Left lung (tissue), 10 donors: ENCODE results near the gene ADAMTS6. TPM values are rescaled to one million over a fixed set of nuclear protein-coding genes. Genes with fewer than 3 reads are reported as not detected.
"Not testable (repeated sequence)": the region's sequence is repeated elsewhere in the genome, so short reads cannot be mapped to it uniquely, and the experiment has no call there.

Source experiments
- ATAC-seq: fragments of 200-7000 bp; cut with Tn5 transposase; one replicate; pipeline ENCODE4 v1.9.1; 2020; ENCODE audit warnings: moderate library complexity
- DNase-seq, 4 donors: peaks; one replicate each; pipeline ENCODE4 v3.0.0-alpha.2; 2013 to 2020
- H3K27ac ChIP-seq, 2 donors: fragments of 200-600 bp; sonication (generic) in 1 of 2; one replicate each; pipeline versions ENCODE4 v1.5.0 to v1.8.0; 2020 to 2021
- H3K27me3 ChIP-seq, 2 donors: fragments of 200-600 bp; sonication (generic) in 1 of 2; one replicate each; pipeline versions ENCODE4 v1.5.0 to v1.8.0; 2020 to 2021
- H3K36me3 ChIP-seq, 2 donors: fragments of 200-600 bp; sonication (generic) in 1 of 2; one replicate each; pipeline versions ENCODE4 v1.5.0 to v1.8.0; 2020 to 2021
- H3K4me1 ChIP-seq, 2 donors: fragments of 200-600 bp; one replicate each; pipeline ENCODE4 v1.8.0; 2021
- H3K4me3 ChIP-seq, 2 donors: fragments of 200-600 bp; sonication (generic) in 1 of 2; one replicate each; pipeline versions ENCODE4 v1.5.0 to v1.8.0; 2020 to 2021; ENCODE audit warnings: mild to moderate bottlenecking in 1 of 2
- H3K9me3 ChIP-seq, 2 donors: fragments of 200-600 bp; sonication (generic) in 1 of 2; one replicate each; pipeline versions ENCODE4 v1.5.0 to v1.8.0; 2020 to 2021
- intact Hi-C, 2 donors: fragments of 100-400 bp; cut with DNase I; formaldehyde crosslinking; loops; one replicate each; pipeline versions ENCODE4 v1.11.2 to v1.14.2; 2022
- polyA plus RNA-seq, 6 donors: library from polyadenylated mRNA; unstranded; fragments of 120-200 nt; gene quantifications; one replicate each; pipeline ENCODE4 v1.2.1, GENCODE V29; 2013; ENCODE audit not compliant: insufficient read length in 6 of 6
- total RNA-seq, 2 donors: library from RNA; stranded (reverse); fragmentation: NEBNext Ultra II Directional; extraction: Animal tissue kit (Norgen Biotek cat#: 25700); gene quantifications; one replicate each; pipeline ENCODE4 v1.2.1, GENCODE V29; 2021
- TF ChIP-seq, protein P1 (sequence below), 2 donors: fragments of 200-600 bp; sonication (generic) in 1 of 2; IDR thresholded peaks; one replicate each; pipeline versions ENCODE4 v1.5.0 to v1.8.0; 2021; ENCODE audit warnings: antibody characterized with exemption in 2 of 2
- donor health status: DM: no; HTN: yes; CAD: no.
- donor health status: DM: no; HTN: no; CAD: no.

Gene ADAMTS6
- total and polyA plus RNA-seq, 8 donors: 5.8 to 27.2 (median 11.2) TPM

DNA sequence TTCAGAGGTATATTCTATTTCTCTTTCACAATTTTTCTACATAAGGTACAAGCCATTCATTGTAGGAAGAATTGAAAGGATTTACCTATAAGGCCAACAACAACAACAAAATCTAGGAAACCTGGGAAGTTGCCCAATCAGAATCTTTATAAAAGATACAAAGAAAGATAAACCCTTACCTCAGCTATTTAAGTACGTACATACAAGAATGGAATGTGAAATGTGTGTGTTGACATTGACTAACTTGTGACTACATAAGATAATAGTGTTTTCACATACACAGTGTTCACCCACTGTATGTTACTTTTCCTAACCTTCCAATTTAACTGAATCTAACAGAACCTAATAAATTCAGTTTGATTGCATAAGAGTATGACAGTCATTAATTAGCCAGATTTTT, 154.1 kb downstream of the ADAMTS6 start:
- Histone ChIP-seq H3K27ac (no peak overlapping the region), H3K9me3 (no peaks in the 10 kb centered on the region), H3K4me1 (no peaks in the 10 kb centered on the region), H3K4me3 (no peak overlapping the region), H3K27me3 (no peaks in the 10 kb centered on the region), H3K36me3 (no peaks in the 10 kb centered on the region)
- intact Hi-C loops: no loop called here
- DNase-seq (no peak), ATAC-seq (no peak)
- TF ChIP-seq, protein P1, sequence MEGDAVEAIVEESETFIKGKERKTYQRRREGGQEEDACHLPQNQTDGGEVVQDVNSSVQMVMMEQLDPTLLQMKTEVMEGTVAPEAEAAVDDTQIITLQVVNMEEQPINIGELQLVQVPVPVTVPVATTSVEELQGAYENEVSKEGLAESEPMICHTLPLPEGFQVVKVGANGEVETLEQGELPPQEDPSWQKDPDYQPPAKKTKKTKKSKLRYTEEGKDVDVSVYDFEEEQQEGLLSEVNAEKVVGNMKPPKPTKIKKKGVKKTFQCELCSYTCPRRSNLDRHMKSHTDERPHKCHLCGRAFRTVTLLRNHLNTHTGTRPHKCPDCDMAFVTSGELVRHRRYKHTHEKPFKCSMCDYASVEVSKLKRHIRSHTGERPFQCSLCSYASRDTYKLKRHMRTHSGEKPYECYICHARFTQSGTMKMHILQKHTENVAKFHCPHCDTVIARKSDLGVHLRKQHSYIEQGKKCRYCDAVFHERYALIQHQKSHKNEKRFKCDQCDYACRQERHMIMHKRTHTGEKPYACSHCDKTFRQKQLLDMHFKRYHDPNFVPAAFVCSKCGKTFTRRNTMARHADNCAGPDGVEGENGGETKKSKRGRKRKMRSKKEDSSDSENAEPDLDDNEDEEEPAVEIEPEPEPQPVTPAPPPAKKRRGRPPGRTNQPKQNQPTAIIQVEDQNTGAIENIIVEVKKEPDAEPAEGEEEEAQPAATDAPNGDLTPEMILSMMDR (IDR thresholded peaks at IDR 0.05): no peak

DNA sequence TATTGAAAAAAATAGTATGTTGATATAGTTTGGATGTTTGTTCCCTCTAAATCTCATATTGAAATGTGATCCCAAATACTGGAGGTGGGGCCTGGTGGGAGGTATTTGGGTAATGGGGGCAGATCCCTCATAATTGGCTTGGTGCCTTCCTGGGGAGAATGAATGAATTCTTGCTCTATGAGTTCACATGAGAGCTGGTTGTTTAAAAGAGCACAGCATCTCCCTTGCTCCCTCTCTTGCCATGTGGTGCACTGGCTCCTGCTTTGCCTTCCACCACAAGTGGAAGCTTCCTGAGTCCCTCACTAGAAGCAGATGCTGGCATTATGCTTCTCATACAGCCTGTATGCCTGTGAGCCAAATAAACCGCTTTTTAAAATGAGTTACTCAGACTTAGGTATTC, 154.8 kb downstream of the ADAMTS6 start:
- Histone ChIP-seq H3K4me1 (no peaks in the 10 kb centered on the region), H3K27me3 (no peaks in the 10 kb centered on the region), H3K27ac (no peak overlapping the region), H3K4me3 (no peak overlapping the region), H3K9me3 (no peaks in the 10 kb centered on the region), H3K36me3 (no peaks in the 10 kb centered on the region)
- ATAC-seq (no peak), DNase-seq (no peak)
- intact Hi-C loops: no loop called here
- TF ChIP-seq, protein P1 (IDR thresholded peaks at IDR 0.05): no peak

DNA sequence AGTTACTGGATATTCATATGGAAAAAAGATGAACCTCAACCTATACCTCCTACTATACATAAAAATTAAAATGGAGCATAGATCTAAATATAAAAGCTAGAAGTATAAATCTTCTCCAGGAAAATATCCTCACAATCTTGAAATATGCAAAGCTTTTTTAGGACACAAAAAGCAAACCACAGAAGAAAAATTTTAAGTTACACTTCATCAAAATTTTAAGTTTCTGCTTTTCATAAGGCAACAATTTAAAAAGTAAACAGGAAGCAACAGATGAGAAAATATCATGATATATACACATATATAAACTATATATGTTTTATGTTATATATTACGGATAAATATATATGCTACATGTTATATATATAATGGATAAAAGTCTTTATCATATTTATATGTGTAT, 157.5 kb downstream of the ADAMTS6 start:
- ATAC-seq (no peak), DNase-seq (no peak)
- intact Hi-C loops: no loop called here
- Histone ChIP-seq H3K4me1 (no peaks in the 10 kb centered on the region), H3K27me3 (no peaks in the 10 kb centered on the region), H3K4me3 (no peak overlapping the region), H3K9me3 (no peaks in the 10 kb centered on the region), H3K27ac (no peak overlapping the region), H3K36me3 (no peaks in the 10 kb centered on the region)
- TF ChIP-seq, protein P1 (IDR thresholded peaks at IDR 0.05): no peak

DNA sequence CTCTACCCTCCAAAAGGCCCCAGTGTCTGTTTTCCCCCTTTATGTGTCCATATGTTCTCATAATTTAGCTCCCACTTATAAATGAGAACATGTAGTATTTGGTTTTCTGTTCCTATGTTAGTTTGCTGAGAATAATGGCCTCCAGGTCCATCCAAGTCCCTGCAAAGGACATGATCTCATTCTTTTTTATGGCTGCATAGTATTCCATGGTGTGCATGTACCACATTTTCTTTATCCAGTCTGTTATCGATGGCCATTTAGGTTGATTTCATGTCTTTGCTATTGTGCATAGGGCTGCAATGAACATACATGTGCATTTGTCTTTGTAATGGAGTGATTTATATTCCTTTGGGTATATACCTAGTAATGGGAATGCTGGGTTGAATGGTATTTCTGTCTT, 161.0 kb downstream of the ADAMTS6 start:
- H3K27me3 ChIP-seq, ATAC-seq, intact Hi-C loops, H3K36me3 ChIP-seq, H3K9me3 ChIP-seq, DNase-seq, H3K4me1 ChIP-seq, H3K27ac ChIP-seq, H3K4me3 ChIP-seq: not testable (repeated sequence)

DNA sequence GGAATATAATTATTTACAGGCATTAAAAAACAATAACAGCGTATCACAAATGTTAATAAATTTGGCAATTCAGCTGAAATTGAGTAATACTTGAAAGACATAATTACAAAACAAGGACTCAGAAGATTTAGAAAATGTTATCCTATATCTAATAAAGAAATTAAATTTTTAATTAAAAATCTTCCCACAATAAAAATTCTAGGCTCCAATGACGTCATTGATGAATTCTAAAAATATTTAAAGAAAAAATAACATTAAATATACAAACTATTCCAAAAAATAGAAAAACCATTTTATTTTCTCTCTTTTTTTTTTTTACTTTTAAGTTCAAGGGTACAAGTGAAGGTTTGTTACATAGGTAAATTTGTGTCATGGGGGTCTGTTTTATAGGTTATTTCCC, 161.5 kb downstream of the ADAMTS6 start:
- Histone ChIP-seq H3K27me3 (no peaks in the 10 kb centered on the region), H3K27ac (no peak overlapping the region), H3K4me3 (no peak overlapping the region), H3K4me1 (no peaks in the 10 kb centered on the region), H3K9me3 (no peaks in the 10 kb centered on the region), H3K36me3 (no peaks in the 10 kb centered on the region)
- ATAC-seq (no peak), DNase-seq (no peak)
- TF ChIP-seq, protein P1 (IDR thresholded peaks at IDR 0.05): no peak
- intact Hi-C loops: no loop called here

DNA sequence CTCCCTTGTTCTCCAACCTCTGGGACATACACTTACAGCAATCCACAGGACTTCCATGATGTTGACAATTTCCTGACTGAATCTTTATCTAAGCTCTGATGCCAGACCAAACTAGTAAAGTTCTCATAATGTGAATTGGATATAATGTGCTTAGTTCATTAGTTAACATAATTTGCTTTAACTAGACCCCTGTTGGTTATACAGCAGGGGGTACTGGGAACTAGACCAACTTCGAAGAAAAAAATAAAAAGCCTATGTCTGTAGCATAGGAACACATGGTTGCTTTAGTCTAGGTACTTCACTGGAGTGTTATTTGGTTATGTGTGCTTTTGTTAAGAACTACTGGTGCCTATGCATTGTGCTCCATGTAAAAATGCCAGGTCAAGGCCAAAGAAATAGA, 173.8 kb downstream of the ADAMTS6 start:
- TF ChIP-seq, protein P1 (IDR thresholded peaks at IDR 0.05): no peak
- Histone ChIP-seq H3K4me3 (no peak overlapping the region), H3K27me3 (no peaks in the 10 kb centered on the region), H3K4me1 (no peaks in the 10 kb centered on the region), H3K27ac (no peak overlapping the region), H3K36me3 (no peaks in the 10 kb centered on the region), H3K9me3 (no peaks in the 10 kb centered on the region)
- intact Hi-C loops: no loop called here
- DNase-seq (no peak), ATAC-seq (no peak)
